Measurements from ENCODE around the gene UBR4. TPM values are rescaled to one million over a fixed set of nuclear protein-coding genes. Genes with fewer than 3 reads are reported as not detected.

Gene UBR4
- total RNA-seq (2021; ENCODE audit: unreplicated experiment) = 107 TPM
- polyA plus RNA-seq (2012) = 118 and 134 TPM in 2 replicates
- Bru-seq, nascent RNA = percentile 91 among the genes with signal in this experiment
- percentile 94 among the genes with signal in this experiment for BruChase-seq, experiment 1, labeled RNA remaining after a 6-hour chase
- BruChase-seq, experiment 2, labeled RNA remaining after a 2-hour chase = percentile 91 among the genes with signal in this experiment
- long read RNA-seq, partial matches to known transcripts = 31 of 40 reads
- long read RNA-seq, other reads (novel, unspliced or antisense) = 6 of 40 reads

- Histone ChIP-seq H3K9me3 (ENCODE audit: control insufficient read depth in 1 of 2, insufficient read depth in 1 of 2, low read depth in 1 of 2, low read length in 2 of 2) (no peaks in the 10 kb centered on the region), H3K36me3 (ENCODE audit: control insufficient read depth in 1 of 2, insufficient read depth in 2 of 2, low read length in 2 of 2) (peaks cover 8 to 19% of the 10 kb centered on the region in 2 experiments; a peak in 3 of 4 replicates), H3K27ac (ENCODE audit: low read depth, low read length) (peak within 1 kb of the TSS; percentile 80), H4K20me1 (ENCODE audit: insufficient read depth) (no peaks in the 10 kb centered on the region), H3K79me2 (ENCODE audit: insufficient read depth, low read length) (peaks cover 96% of the 10 kb centered on the region), H3K4me2 (ENCODE audit: low read length) (peak within 1 kb of the TSS; percentile 99), H3K4me1 (ENCODE audit: control insufficient read depth in 1 of 2, insufficient read depth in 2 of 2, low read length in 2 of 2) (peaks cover 10 to 33% of the 10 kb centered on the region in 2 experiments), H3K9me2 (ENCODE audit: insufficient read depth) (no peaks in the 10 kb centered on the region), H2AFZ (ENCODE audit: low read depth, low read length, poor library complexity, severe bottlenecking) (no peak within 1 kb of the TSS), H3K27me3 (ENCODE audit: insufficient read depth, low read length) (no peaks in the 10 kb centered on the region), H3K9ac (ENCODE audit: low read length) (peak within 1 kb of the TSS; percentile 87), H3K4me3 (replicated peaks in 1 of 2; ENCODE audit: low read depth in 1 of 2, low read length in 2 of 2) (peak within 1 kb of the TSS; percentile 85 to 86)
- intact Hi-C loops (cut with micrococcal nuclease) = no loop called here
- peak; percentile 63 for TF ChIP-seq SP1 (IDR thresholded peaks at IDR 0.05; ENCODE audit: low read depth)
- no peak for TF ChIP-seq CTCF (IDR thresholded peaks at IDR 0.05 in 2 of 3, conservative IDR thresholded peaks at IDR 0.05 in 1 of 3; ENCODE audit: borderline replicate concordance in 1 of 3, insufficient read depth in 1 of 3, low read depth in 2 of 3, low read length in 2 of 3)
- TF ChIP-seq POLR2AphosphoS5 (IDR thresholded peaks at IDR 0.05; ENCODE audit: low read depth, low read length) = peak; percentile 80
- no peak for TF ChIP-seq FOSL1 (IDR thresholded peaks at IDR 0.05; ENCODE audit: low read depth)
- peak; percentile 93; the same call in 1 of the 2 replicates for TF ChIP-seq SRF (IDR thresholded peaks at IDR 0.05; ENCODE audit: low read depth)
- peak; percentile 76 for TF ChIP-seq CEBPB (IDR thresholded peaks at IDR 0.05; ENCODE audit: low read depth)
- TF ChIP-seq ELF1 (IDR thresholded peaks at IDR 0.05; ENCODE audit: borderline replicate concordance, low read depth) = no peak; the same call in 1 of the 2 replicates
- TF ChIP-seq EZH2phosphoT487 (IDR thresholded peaks at IDR 0.05; ENCODE audit: borderline replicate concordance) = no peak
- TF ChIP-seq JUND (IDR thresholded peaks at IDR 0.05) = no peak
- peak; percentile 51 for TF ChIP-seq EGR1 (IDR thresholded peaks at IDR 0.05; ENCODE audit: low read depth)
- TF ChIP-seq SIN3A (IDR thresholded peaks at IDR 0.05; ENCODE audit: low read depth) = peak; percentile 7; the same call in 1 of the 2 replicates
- TF ChIP-seq POLR2A (IDR thresholded peaks at IDR 0.05; ENCODE audit: borderline replicate concordance, extremely low read depth, insufficient read depth, insufficient read length) = peak; percentile 94
- TF ChIP-seq TCF7L2 (IDR thresholded peaks at IDR 0.05; ENCODE audit: borderline replicate concordance, extremely low read depth, insufficient read depth, insufficient read length) = peak; percentile 88
- TF ChIP-seq ATF3 (IDR thresholded peaks at IDR 0.05) = no peak
- TF ChIP-seq YY1 (IDR thresholded peaks at IDR 0.05; ENCODE audit: extremely low read depth, insufficient replicate concordance, low read depth, low read length) = peak; percentile 87
- TF ChIP-seq ZBTB33 (IDR thresholded peaks at IDR 0.05; ENCODE audit: extremely low read depth, insufficient replicate concordance, low read length) = no peak
- TF ChIP-seq ZFX (IDR thresholded peaks at IDR 0.05) = peak; percentile 37; the same call in 1 of the 2 replicates
- TF ChIP-seq CBX3 (IDR thresholded peaks at IDR 0.05; ENCODE audit: low read depth) = peak; percentile 22; the same call in 1 of the 2 replicates
- ATAC-seq = peak; percentile 92
- DNase-seq (ENCODE audit: low read depth, low spot score) = peak; percentile 92
- BruUV-seq (replicated peaks) = no TSS peak
- ChIA-PET POLR2A (interaction anchor here (0.6 kb wide), 1 partner anchor 401 kb away, joined by 4 read pairs; no protein-coding TSS in a partner anchor), CTCF (interaction anchor here (1.8 kb wide), 1 partner anchor 451 kb away, joined by 7 read pairs; no protein-coding TSS in a partner anchor), RAD21 (ENCODE audit: low non-redundant PET in 1 of 2, low total read pairs in 2 of 2, uncharacterized antibody in 2 of 2, unreplicated experiment in 2 of 2) (no interaction called here)
Observed at GRCh38 chr1:19209990-19210771, at the start of gene UBR4. Gene UBR4 (minus strand): TSS chr1:19210266. CDS start chr1:19210248, 18 bp downstream.

All from HCT116 (cell line).